GM13977 (cell line): ENCODE measurements around the gene EIF5B.

Experiments
- DNase-seq: peaks from one replicate; pipeline ENCODE4 v3.0.0; 2012; ENCODE audit warnings: low spot score
- CTCF ChIP-seq: IDR thresholded peaks from 2 replicates; pipeline ENCODE4 v1.5.1; 2012; ENCODE audit warnings: mild to moderate bottlenecking, control low read depth; ENCODE audit not compliant: insufficient read depth; ENCODE audit errors: extremely low read depth, missing control alignments
- in situ Hi-C: fragments of 300-500 bp; cut with MboI; formaldehyde crosslinking; loops from one replicate; pipeline ENCODE4 v1.12.0; 2022; ENCODE audit warnings: low sequenced_read_pairs, low pct_unique_long_range_greater_than_20kb, mixed read lengths, inconsistent platforms; ENCODE audit not compliant: unreplicated experiment

EIF5B gene

GRCh38 chr2:99431587-99432275, 94.5 kb downstream of the EIF5B start:
- DNase-seq, result no peak
- in situ Hi-C loops, result no loop called here
- no peak for TF ChIP-seq CTCF

GRCh38 chr2:99433340-99433739, 96.2 kb downstream of the EIF5B start:
- in situ Hi-C loops, result no loop called here
- no peak for TF ChIP-seq CTCF
- DNase-seq, result no peak

- in situ Hi-C loops, result no loop called here
These were observed 99.7 kb downstream of the EIF5B start for GRCh38 chr2:99436874-99437273.

GRCh38 chr2:99439971-99440505, 102.8 kb downstream of the EIF5B start:
- in situ Hi-C loops, result no loop called here
- DNase-seq, result no peak

More at GRCh38 chr2:99436874-99437273, 99.7 kb downstream of the EIF5B start:
- no peak for DNase-seq
- no peak for TF ChIP-seq CTCF

GRCh38 chr2:99442837-99443236, 105.6 kb downstream of the EIF5B start:
- no peak for TF ChIP-seq CTCF

More at GRCh38 chr2:99439971-99440505, 102.8 kb downstream of the EIF5B start:
- TF ChIP-seq CTCF, result no peak

GRCh38 chr2:99444222-99444621, 107.0 kb downstream of the EIF5B start:
- DNase-seq, result no peak
- no peak for TF ChIP-seq CTCF
- in situ Hi-C loops, result no loop called here

More at GRCh38 chr2:99442837-99443236, 105.6 kb downstream of the EIF5B start:
- in situ Hi-C loops, result no loop called here
- no peak for DNase-seq

- no peak for DNase-seq
- TF ChIP-seq CTCF, result no peak
- in situ Hi-C loops, result no loop called here
These were observed 107.9 kb downstream of the EIF5B start for GRCh38 chr2:99445065-99445464.
